HL-60/S4 (cell line): ENCODE data around the gene SNED1.

Source experiments
- in situ Hi-C: fragments of 300-500 bp; cut with MboI; formaldehyde crosslinking; loops from 2 replicates; pipeline ENCODE4 v1.14.3; 2022; ENCODE audit warnings: low sequenced_read_pairs

The SNED1 gene

GRCh38 chr2:240991378-240992263 is 6.8 kb upstream of the SNED1 start:
- in situ Hi-C loops = no loop called here

GRCh38 chr2:240992572-240993291 is 5.7 kb upstream of the SNED1 start:
- in situ Hi-C loops = no loop called here

GRCh38 chr2:240993446-240994170 is 4.8 kb upstream of the SNED1 start:
- in situ Hi-C loops = no loop called here

GRCh38 chr2:240994171-240994896 is 4.1 kb upstream of the SNED1 start:
- in situ Hi-C loops = no loop called here

- in situ Hi-C loops = no loop called here
Measured at GRCh38 chr2:240995041-240996021, 3.1 kb upstream of the SNED1 start.

GRCh38 chr2:240996161-240996833 is 2.1 kb upstream of the SNED1 start:
- in situ Hi-C loops = no loop called here

- in situ Hi-C loops = no loop called here
Measured at GRCh38 chr2:240996834-240997140, 1.6 kb upstream of the SNED1 start.

GRCh38 chr2:240997141-240997855 is 1.1 kb upstream of the SNED1 start:
- in situ Hi-C loops = no loop called here

- in situ Hi-C loops = no loop called here
Measured at GRCh38 chr2:240998706-240998994, 232 bp downstream of the SNED1 start.

- in situ Hi-C loops = no loop called here
Measured at GRCh38 chr2:240998995-240999791, 775 bp downstream of the SNED1 start.

GRCh38 chr2:240999873-241000541 is 1.6 kb downstream of the SNED1 start:
- in situ Hi-C loops = no loop called here

GRCh38 chr2:241000831-241001321 is 2.5 kb downstream of the SNED1 start:
- in situ Hi-C loops = no loop called here

GRCh38 chr2:241001413-241002274 is 3.2 kb downstream of the SNED1 start:
- in situ Hi-C loops = no loop called here

GRCh38 chr2:241002275-241003046 is 4.0 kb downstream of the SNED1 start:
- in situ Hi-C loops = no loop called here

GRCh38 chr2:241003047-241003360 is 4.6 kb downstream of the SNED1 start:
- in situ Hi-C loops = no loop called here

- in situ Hi-C loops = no loop called here
Measured at GRCh38 chr2:241003369-241003768, 5.0 kb downstream of the SNED1 start.
